Measurements from ENCODE around the gene SRRM3. TPM values are rescaled to one million over a fixed set of nuclear protein-coding genes. Genes with fewer than 3 reads are reported as not detected.

The SRRM3 gene
- total and polyA plus RNA-seq, 9 of the 15 experiments (the other 6 are each of a cell fraction or from before 2014, with no cell fraction given): 0.04 to 0.91 (median 0.46) TPM; not detected in 2

GRCh38 chr7:76317782-76318487, 116.2 kb downstream of the SRRM3 start (continued):
- TF ChIP-seq ZBTB11 (CRISPR knock-in tag; IDR thresholded peaks at IDR 0.05) (peak in 1 of 3 experiments; percentile 56; a peak in 1 of 6 replicates), BRF2 (IDR thresholded peaks at IDR 0.05; ENCODE audit: borderline replicate concordance, insufficient read depth, insufficient read length) (no peak), ZBTB12 (CRISPR knock-in tag; IDR thresholded peaks at IDR 0.05) (no peak), ZNF511 (CRISPR knock-in tag; IDR thresholded peaks at IDR 0.05) (no peak; the same call in 1 of the 2 replicates), TCF7L2 (IDR thresholded peaks at IDR 0.05; ENCODE audit: low read depth, low read length) (no peak), VEZF1 (CRISPR knock-in tag; IDR thresholded peaks at IDR 0.05) (peak; percentile 65), BRCA1 (IDR thresholded peaks at IDR 0.05) (no peak), BRCA1 (CRISPR knock-in tag; IDR thresholded peaks at IDR 0.05) (no peak), TCF7 (IDR thresholded peaks at IDR 0.05; ENCODE audit: borderline replicate concordance) (no peak; the same call in 1 of the 2 replicates), TAF9B (IDR thresholded peaks at IDR 0.05; ENCODE audit: partially characterized antibody) (no peak), ELF2 (CRISPR knock-in tag; IDR thresholded peaks at IDR 0.05) (no peak; the same call in 1 of the 2 replicates), NFIC (IDR thresholded peaks at IDR 0.05) (peak; percentile 89), HDAC6 (IDR thresholded peaks at IDR 0.05; ENCODE audit: low read depth, low read length) (no peak), EWSR1 (IDR thresholded peaks at IDR 0.05; ENCODE audit: borderline replicate concordance, low read depth, partially characterized antibody) (no peak), RBM14 (IDR thresholded peaks at IDR 0.05; ENCODE audit: borderline replicate concordance, insufficient read depth, low read depth, low read length) (no peak), MYC (IDR thresholded peaks at IDR 0.05; ENCODE audit: low read depth, low read length) (no peak), MYC (CRISPR knock-in tag; IDR thresholded peaks at IDR 0.05; ENCODE audit: borderline replicate concordance, low read depth) (no peak), FOXK2 (conservative IDR thresholded peaks at IDR 0.05 in 1 of 2, IDR thresholded peaks at IDR 0.05 in 1 of 2; ENCODE audit: low read depth in 2 of 2) (peak; percentile 73 to 80; a peak in 3 of 4 replicates), SRSF9 (IDR thresholded peaks at IDR 0.05; ENCODE audit: borderline replicate concordance, low read depth, low read length) (no peak)

All from K562 (cell line).